NT2/D1 (cell line): ENCODE measurements around the gene DENND5A.
"Not testable (repeated sequence)": the region's sequence is repeated elsewhere in the genome, so short reads cannot be mapped to it uniquely, and the experiment has no call there.

Source experiments
- DNase-seq: peaks from one replicate; pipeline ENCODE4 v3.0.0-alpha.2; 2011; ENCODE audit warnings: low read depth, low spot score
- H3K27me3 ChIP-seq: 2 replicates; pipeline ENCODE4 v1.6.0; 2011; ENCODE audit warnings: mild to moderate bottlenecking; ENCODE audit not compliant: insufficient read length, insufficient read depth
- H3K36me3 ChIP-seq: 2 replicates; pipeline ENCODE4 v1.6.1; 2011; ENCODE audit warnings: mild to moderate bottlenecking, low read length, mixed read lengths; ENCODE audit not compliant: insufficient read depth, insufficient read length
- H3K4me1 ChIP-seq: 2 replicates; pipeline ENCODE4 v1.5.1; 2011; ENCODE audit not compliant: insufficient read depth, insufficient read length
- H3K4me3 ChIP-seq: 2 replicates; pipeline ENCODE4 v1.5.1; 2011; ENCODE audit warnings: low read depth; ENCODE audit not compliant: insufficient read length
- H3K9ac ChIP-seq: 2 replicates; pipeline ENCODE4 v1.6.0; 2011; ENCODE audit warnings: low read depth; ENCODE audit not compliant: insufficient read length
- H3K9me3 ChIP-seq: 2 replicates; pipeline ENCODE4 v1.5.1; 2011; ENCODE audit warnings: mild to moderate bottlenecking, low read length; ENCODE audit not compliant: insufficient read depth
- SUZ12 ChIP-seq: IDR thresholded peaks from 2 replicates; pipeline ENCODE4 v1.6.1; 2011; ENCODE audit not compliant: insufficient read length, insufficient read depth; ENCODE audit errors: extremely low read depth
- YY1 ChIP-seq: IDR thresholded peaks from 2 replicates; pipeline ENCODE4 v1.6.1; 2011; ENCODE audit not compliant: insufficient read length, insufficient read depth
- ZNF274 ChIP-seq: IDR thresholded peaks from 2 replicates; pipeline ENCODE4 v1.6.1; 2011; ENCODE audit warnings: mild to moderate bottlenecking, low read depth, low read length

The DENND5A gene

GRCh38 chr11:9263840-9264315, 1.3 kb downstream of the DENND5A start:
- TF ChIP-seq YY1 (no peak), ZNF274 (no peak), SUZ12 (no peak)
- Histone ChIP-seq H3K4me1 (no peaks in the 10 kb centered on the region), H3K27me3 (no peaks in the 10 kb centered on the region), H3K36me3 (peaks cover 3% of the 10 kb centered on the region), H3K9me3 (no peaks in the 10 kb centered on the region), H3K9ac (peak overlapping the region; percentile 83), H3K4me3 (peak overlapping the region; percentile 66)
- DNase-seq: no peak

GRCh38 chr11:9260838-9261146, 4.4 kb downstream of the DENND5A start:
- not testable (repeated sequence) for DNase-seq, H3K4me3 ChIP-seq, H3K27me3 ChIP-seq, H3K9me3 ChIP-seq, H3K4me1 ChIP-seq, H3K9ac ChIP-seq, H3K36me3 ChIP-seq

GRCh38 chr11:9259981-9260837, 4.9 kb downstream of the DENND5A start:
- Histone ChIP-seq H3K4me3 (no peak overlapping the region), H3K9ac (no peak overlapping the region), H3K27me3 (no peaks in the 10 kb centered on the region)

GRCh38 chr11:9258279-9258678, 6.9 kb downstream of the DENND5A start:
- not testable (repeated sequence) for H3K9me3 ChIP-seq, H3K9ac ChIP-seq, DNase-seq, H3K27me3 ChIP-seq, H3K4me1 ChIP-seq, H3K4me3 ChIP-seq
- H3K36me3 ChIP-seq: peaks cover 10% of the 10 kb centered on the region

More at GRCh38 chr11:9259981-9260837, 4.9 kb downstream of the DENND5A start:
- Histone ChIP-seq H3K9me3 (no peaks in the 10 kb centered on the region), H3K4me1 (no peaks in the 10 kb centered on the region), H3K36me3 (peaks cover 8% of the 10 kb centered on the region)
- DNase-seq: no peak
- TF ChIP-seq YY1 (no peak), SUZ12 (no peak), ZNF274 (no peak)

GRCh38 chr11:9254416-9254815, 10.7 kb downstream of the DENND5A start:
- Histone ChIP-seq H3K4me1 (no peaks in the 10 kb centered on the region), H3K4me3 (no peak overlapping the region), H3K9me3 (no peaks in the 10 kb centered on the region), H3K27me3 (no peaks in the 10 kb centered on the region), H3K9ac (no peak overlapping the region), H3K36me3 (peaks cover 7% of the 10 kb centered on the region)
- DNase-seq: no peak
- TF ChIP-seq SUZ12 (no peak), ZNF274 (no peak)

GRCh38 chr11:9253086-9253485, 12.1 kb downstream of the DENND5A start:
- Histone ChIP-seq H3K9ac (peak overlapping the region; percentile 21), H3K4me1 (no peaks in the 10 kb centered on the region)
- DNase-seq: no peak

GRCh38 chr11:9251311-9251710, 13.8 kb downstream of the DENND5A start:
- H3K9ac ChIP-seq: no peak overlapping the region
- no peaks in the 10 kb centered on the region for H3K9me3 ChIP-seq
- DNase-seq: no peak
- peaks cover 3% of the 10 kb centered on the region for H3K36me3 ChIP-seq
- no peak overlapping the region for H3K4me3 ChIP-seq
- TF ChIP-seq SUZ12 (no peak), ZNF274 (no peak), YY1 (no peak)
- no peaks in the 10 kb centered on the region for H3K27me3 ChIP-seq
- no peaks in the 10 kb centered on the region for H3K4me1 ChIP-seq

More at GRCh38 chr11:9253086-9253485, 12.1 kb downstream of the DENND5A start:
- H3K9me3 ChIP-seq: no peaks in the 10 kb centered on the region
- peaks cover 3% of the 10 kb centered on the region for H3K36me3 ChIP-seq
- H3K27me3 ChIP-seq: no peaks in the 10 kb centered on the region
- no peak overlapping the region for H3K4me3 ChIP-seq
- no peak for TF ChIP-seq SUZ12
- TF ChIP-seq YY1: no peak
- TF ChIP-seq ZNF274: no peak

GRCh38 chr11:9250139-9250582, 15.0 kb downstream of the DENND5A start:
- H3K4me1 ChIP-seq: no peaks in the 10 kb centered on the region
- H3K9me3 ChIP-seq: no peaks in the 10 kb centered on the region
- no peaks in the 10 kb centered on the region for H3K27me3 ChIP-seq
- no peak overlapping the region for H3K4me3 ChIP-seq
- TF ChIP-seq YY1: no peak
- no peak for TF ChIP-seq SUZ12
- no peak for TF ChIP-seq ZNF274
- no peak overlapping the region for H3K9ac ChIP-seq
- H3K36me3 ChIP-seq: peaks cover 3% of the 10 kb centered on the region
- no peak for DNase-seq
